Suprapubic skin (tissue), 4 donors: Measurements from ENCODE around the gene PATZ1. TPM values are rescaled to one million over a fixed set of nuclear protein-coding genes. Genes with fewer than 3 reads are reported as not detected.

Experiments used
- DNase-seq, 2 donors: peaks; one replicate each; pipeline ENCODE4 v3.0.0-alpha.2; 2019; ENCODE audit warnings: low spot score in 2 of 2
- H3K27ac ChIP-seq: fragments of 200-600 bp; sonication (generic); one replicate; pipeline ENCODE4 v1.5.1; 2019
- H3K27me3 ChIP-seq: fragments of 200-600 bp; sonication (generic); one replicate; pipeline ENCODE4 v1.5.1; 2019
- H3K36me3 ChIP-seq: fragments of 200-600 bp; sonication (generic); one replicate; pipeline ENCODE4 v1.5.1; 2019
- H3K4me1 ChIP-seq: fragments of 200-600 bp; sonication (generic); one replicate; pipeline ENCODE4 v1.5.1; 2019
- H3K4me3 ChIP-seq: fragments of 200-600 bp; sonication (generic); one replicate; pipeline ENCODE4 v1.5.1; 2019; ENCODE audit warnings: mild to moderate bottlenecking
- H3K9me3 ChIP-seq: fragments of 200-600 bp; sonication (generic); one replicate; pipeline ENCODE4 v1.5.1; 2019
- CTCF ChIP-seq, 2 donors: fragments of 200-600 bp in 1 of 2; fragments of 450-650 bp in 1 of 2; sonication (generic) in 1 of 2; IDR thresholded peaks; one replicate each; pipeline ENCODE4 v1.5.1; 2016 to 2019; ENCODE audit warnings: antibody characterized with exemption in 2 of 2, mild to moderate bottlenecking in 1 of 2, moderate library complexity in 1 of 2
- EP300 ChIP-seq: sonication (generic); formaldehyde crosslinking; IDR thresholded peaks from one replicate; pipeline ENCODE4 v1.6.1; 2017; ENCODE audit warnings: antibody characterized with exemption
- POLR2A ChIP-seq, 2 donors: fragments of 450-650 bp; IDR thresholded peaks; one replicate each; pipeline ENCODE4 v1.6.1; 2017; ENCODE audit warnings: antibody characterized with exemption in 2 of 2, mild to moderate bottlenecking in 2 of 2, moderate library complexity in 2 of 2
- POLR2AphosphoS5 ChIP-seq, 3 donors: sonication (generic); formaldehyde crosslinking; IDR thresholded peaks; one replicate each; pipeline ENCODE4 v1.6.1; 2017; ENCODE audit warnings: antibody characterized with exemption in 3 of 3
- WGBS: methylation state at CpG from one replicate; pipeline ENCODE4 v1.1.5; 2018; 5-methylcytosine and 5-hydroxymethylcytosine counted together
- total RNA-seq, 4 donors: library from RNA; depleted of rRNA; stranded (reverse); fragments of >200 nt; gene quantifications; one replicate each; pipeline ENCODE4 v1.1.0, GENCODE V29; 2016

Gene PATZ1
- total RNA-seq, 4 donors from 2014 or later, result 11.8 to 23.3 (median 14.6) TPM

DNA sequence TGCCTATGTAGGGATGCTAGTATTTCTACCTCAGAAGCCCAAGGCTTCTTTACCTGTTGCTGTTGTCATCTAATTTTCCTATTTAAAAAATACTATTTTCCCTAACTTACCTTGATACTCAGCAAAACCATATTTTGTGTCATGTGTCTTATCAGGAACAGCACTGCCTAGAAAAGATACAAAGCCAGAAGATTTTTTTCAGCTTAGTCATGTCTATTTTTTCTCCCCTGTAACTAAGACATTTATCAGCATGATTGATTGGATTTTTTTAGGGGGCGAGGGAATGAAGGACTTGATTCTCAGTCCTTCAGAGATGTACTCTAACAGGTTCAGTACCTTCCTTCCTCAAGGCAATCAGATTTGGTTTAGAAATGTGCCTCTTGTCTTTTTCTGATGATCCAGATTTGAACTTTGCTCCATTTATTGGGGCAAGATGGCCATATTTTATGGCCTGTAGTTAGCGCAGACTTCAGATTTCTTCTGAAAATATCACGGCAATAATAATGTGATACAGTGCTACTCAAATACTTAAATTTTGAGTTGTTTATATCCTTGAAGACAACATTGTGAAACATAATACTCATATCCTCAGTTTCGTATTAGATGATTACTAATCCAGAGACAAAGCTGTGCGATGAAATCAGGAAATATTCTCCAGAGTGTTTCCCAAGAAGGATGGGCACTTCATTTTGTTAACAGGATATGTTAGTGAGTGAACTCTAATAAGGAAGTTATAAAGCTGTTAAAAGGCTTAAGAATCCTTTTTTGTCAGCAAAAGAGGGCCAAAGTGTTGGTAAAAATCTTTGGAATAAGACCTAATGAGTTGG is 50.1 kb downstream of the PATZ1 start:
- H3K27me3 ChIP-seq, result no peaks in the 10 kb centered on the region
- H3K9me3 ChIP-seq, result no peaks in the 10 kb centered on the region
- no peak for DNase-seq
- WGBS, result 45% methylated on average over 5 of the region's 5 CpGs
- no peak overlapping the region for H3K4me3 ChIP-seq
- peaks cover 42% of the 10 kb centered on the region for H3K4me1 ChIP-seq
- H3K36me3 ChIP-seq, result no peaks in the 10 kb centered on the region
- peak overlapping the region; percentile 75 for H3K27ac ChIP-seq
- TF ChIP-seq POLR2A (IDR thresholded peaks at IDR 0.05) (no peak), POLR2AphosphoS5 (IDR thresholded peaks at IDR 0.05) (no peak), CTCF (IDR thresholded peaks at IDR 0.05) (no peak), EP300 (no peak)

DNA sequence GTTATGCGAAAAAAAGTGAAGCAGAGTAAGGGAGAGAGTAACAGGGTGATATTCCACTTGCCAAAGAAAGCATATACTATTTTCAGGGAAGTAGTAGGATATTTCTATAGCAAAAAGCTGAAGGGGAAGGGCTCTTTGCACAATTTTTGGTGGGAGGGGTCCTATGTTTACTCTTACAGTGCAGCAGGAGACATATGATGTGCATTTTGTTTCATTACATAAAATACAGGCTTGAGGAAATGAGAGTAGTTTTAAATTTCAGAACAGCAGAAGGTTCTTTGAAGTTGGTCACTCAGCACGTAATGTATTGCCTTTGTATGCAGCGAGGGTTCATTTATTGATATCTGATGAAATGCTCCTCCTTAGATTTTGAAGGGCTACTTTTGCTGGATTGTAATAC is 50.8 kb downstream of the PATZ1 start:
- 58% methylated on average over 3 of the region's 3 CpGs for WGBS
- no peak overlapping the region for H3K4me3 ChIP-seq
- H3K4me1 ChIP-seq, result peaks cover 42% of the 10 kb centered on the region
- H3K27ac ChIP-seq, result peak overlapping the region; percentile 75
- no peaks in the 10 kb centered on the region for H3K36me3 ChIP-seq
- DNase-seq, result no peak
- no peaks in the 10 kb centered on the region for H3K9me3 ChIP-seq
- no peak for TF ChIP-seq POLR2A (IDR thresholded peaks at IDR 0.05)
- H3K27me3 ChIP-seq, result no peaks in the 10 kb centered on the region

DNA sequence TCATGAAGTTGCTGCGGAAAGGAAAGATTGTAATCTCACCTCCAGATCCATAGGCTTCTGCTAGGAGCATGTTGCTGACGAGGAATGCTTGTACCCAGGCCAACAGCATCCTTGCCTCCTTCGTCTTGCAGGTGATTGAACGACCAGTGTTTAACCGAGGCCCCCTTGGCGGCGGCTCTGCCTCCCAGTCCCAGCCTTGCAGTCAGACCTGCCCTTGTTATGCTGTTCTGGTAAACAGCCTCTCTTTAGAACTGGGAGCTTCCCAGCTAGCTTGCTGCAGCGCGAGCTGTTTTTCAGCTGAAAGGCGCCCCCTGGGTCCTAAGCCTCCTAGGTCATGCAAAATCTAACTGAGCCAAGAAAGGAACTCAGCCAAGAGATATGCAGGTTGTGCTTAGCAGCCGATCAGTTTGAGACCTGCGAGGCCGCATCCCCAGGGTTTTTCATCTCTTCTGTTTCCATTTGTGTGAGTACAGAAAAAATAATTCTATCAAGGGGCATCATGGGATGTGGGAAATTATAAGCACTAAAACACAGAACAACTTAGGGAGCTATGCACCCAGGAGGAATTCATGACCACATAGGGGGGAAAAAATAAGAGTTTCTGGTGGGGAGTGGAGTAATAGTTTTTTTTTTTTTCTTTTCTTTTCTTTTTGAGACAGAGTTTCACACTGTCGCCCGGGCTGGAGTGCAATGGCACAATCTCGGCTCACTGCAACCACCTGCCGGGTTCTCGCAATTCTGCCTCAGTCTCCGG is 53.7 kb downstream of the PATZ1 start, which contains the start of gene PIK3IP1:
TSS of gene PIK3IP1 (minus strand) at position 253 of the 754 bp plus-strand sequence. CDS start at position 109, 144 bp downstream.
- Histone ChIP-seq H3K9me3 (no peaks in the 10 kb centered on the region), H3K4me1 (peaks cover 67% of the 10 kb centered on the region), H3K36me3 (peaks cover 21% of the 10 kb centered on the region), H3K4me3 (peak within 1 kb of the TSS; percentile 62), H3K27me3 (no peaks in the 10 kb centered on the region), H3K27ac (peak within 1 kb of the TSS; percentile 95)
- TF ChIP-seq CTCF (IDR thresholded peaks at IDR 0.05) (peak; percentile 43 to 46), EP300 (no peak), POLR2A (IDR thresholded peaks at IDR 0.05) (peak in 1 of 2 donors; percentile 91), POLR2AphosphoS5 (IDR thresholded peaks at IDR 0.05) (peak; percentile 61 to 93 (median 84))
- WGBS, result 23% methylated on average over 17 of the region's 19 CpGs
- DNase-seq, result peak; percentile 92 to 93

- H3K9me3 ChIP-seq, result no peaks in the 10 kb centered on the region
- H3K4me1 ChIP-seq, result peaks cover 60% of the 10 kb centered on the region
- H3K27me3 ChIP-seq, result no peaks in the 10 kb centered on the region
- peak overlapping the region; percentile 95 for H3K27ac ChIP-seq
- WGBS, result 0% methylated on average over 10 of the region's 20 CpGs
- DNase-seq, result no peak
- peak overlapping the region; percentile 62 for H3K4me3 ChIP-seq
- H3K36me3 ChIP-seq, result peaks cover 27% of the 10 kb centered on the region
- TF ChIP-seq EP300 (no peak), POLR2AphosphoS5 (IDR thresholded peaks at IDR 0.05) (no peak), POLR2A (IDR thresholded peaks at IDR 0.05) (no peak), CTCF (IDR thresholded peaks at IDR 0.05) (no peak)
Measured at GRCh38 chr22:31291481-31292235, 54.5 kb downstream of the PATZ1 start.
